ENCODE data around the gene CD27. TPM values are rescaled to one million over a fixed set of nuclear protein-coding genes. Genes with fewer than 3 reads are reported as not detected.

CD27 gene
- under 0.01 and 0.32 TPM in 2 replicates for total RNA-seq

DNA sequence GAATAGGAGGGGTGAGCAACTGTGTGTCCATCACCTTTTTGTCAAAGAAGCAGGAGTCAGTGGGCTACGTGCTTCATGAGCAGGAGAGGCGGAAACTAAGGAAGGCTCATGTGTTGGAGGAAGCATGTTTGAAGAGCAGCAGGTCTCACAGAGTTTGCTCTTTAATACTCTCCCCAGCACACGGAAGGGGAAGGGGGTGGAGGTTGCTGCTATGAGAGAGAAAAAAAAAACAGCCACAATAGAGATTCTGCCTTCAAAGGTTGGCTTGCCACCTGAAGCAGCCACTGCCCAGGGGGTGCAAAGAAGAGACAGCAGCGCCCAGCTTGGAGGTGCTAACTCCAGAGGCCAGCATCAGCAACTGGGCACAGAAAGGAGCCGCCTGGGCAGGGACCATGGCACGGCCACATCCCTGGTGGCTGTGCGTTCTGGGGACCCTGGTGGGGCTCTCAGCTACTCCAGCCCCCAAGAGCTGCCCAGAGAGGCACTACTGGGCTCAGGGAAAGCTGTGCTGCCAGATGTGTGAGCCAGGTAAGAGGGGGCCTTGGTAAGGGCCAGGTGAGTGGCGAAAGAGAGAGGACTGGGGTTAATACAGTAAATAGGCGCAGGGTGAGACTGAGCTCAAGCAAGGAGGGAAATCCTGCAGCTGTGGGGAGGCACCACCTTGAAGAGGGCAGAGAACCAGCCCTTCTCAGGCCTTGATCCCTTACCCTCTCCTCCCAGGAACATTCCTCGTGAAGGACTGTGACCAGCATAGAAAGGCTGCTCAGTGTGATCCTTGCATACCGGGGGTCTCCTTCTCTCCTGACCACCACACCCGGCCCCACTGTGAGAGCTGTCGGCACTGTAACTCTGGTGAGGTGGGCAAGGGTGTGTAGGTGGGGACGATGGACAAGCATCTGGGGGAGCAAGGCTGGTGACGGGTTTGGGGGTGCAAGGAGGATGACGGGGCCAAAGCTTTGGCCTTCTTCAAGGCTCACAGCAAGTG is at the start of gene CD27:
Gene CD27 (plus strand): TSS at position 252 of the 985 bp plus-strand sequence. CDS start 141 bp downstream, at position 393.
- no peak for DNase-seq (ENCODE audit: low read depth)
- TF ChIP-seq, protein P1, sequence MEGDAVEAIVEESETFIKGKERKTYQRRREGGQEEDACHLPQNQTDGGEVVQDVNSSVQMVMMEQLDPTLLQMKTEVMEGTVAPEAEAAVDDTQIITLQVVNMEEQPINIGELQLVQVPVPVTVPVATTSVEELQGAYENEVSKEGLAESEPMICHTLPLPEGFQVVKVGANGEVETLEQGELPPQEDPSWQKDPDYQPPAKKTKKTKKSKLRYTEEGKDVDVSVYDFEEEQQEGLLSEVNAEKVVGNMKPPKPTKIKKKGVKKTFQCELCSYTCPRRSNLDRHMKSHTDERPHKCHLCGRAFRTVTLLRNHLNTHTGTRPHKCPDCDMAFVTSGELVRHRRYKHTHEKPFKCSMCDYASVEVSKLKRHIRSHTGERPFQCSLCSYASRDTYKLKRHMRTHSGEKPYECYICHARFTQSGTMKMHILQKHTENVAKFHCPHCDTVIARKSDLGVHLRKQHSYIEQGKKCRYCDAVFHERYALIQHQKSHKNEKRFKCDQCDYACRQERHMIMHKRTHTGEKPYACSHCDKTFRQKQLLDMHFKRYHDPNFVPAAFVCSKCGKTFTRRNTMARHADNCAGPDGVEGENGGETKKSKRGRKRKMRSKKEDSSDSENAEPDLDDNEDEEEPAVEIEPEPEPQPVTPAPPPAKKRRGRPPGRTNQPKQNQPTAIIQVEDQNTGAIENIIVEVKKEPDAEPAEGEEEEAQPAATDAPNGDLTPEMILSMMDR (IDR thresholded peaks at IDR 0.05; ENCODE audit: insufficient read depth, low read depth, low read length): no peak
- H3K4me3 ChIP-seq (ENCODE audit: low read depth, low read length): no peak within 1 kb of the TSS

DNA sequence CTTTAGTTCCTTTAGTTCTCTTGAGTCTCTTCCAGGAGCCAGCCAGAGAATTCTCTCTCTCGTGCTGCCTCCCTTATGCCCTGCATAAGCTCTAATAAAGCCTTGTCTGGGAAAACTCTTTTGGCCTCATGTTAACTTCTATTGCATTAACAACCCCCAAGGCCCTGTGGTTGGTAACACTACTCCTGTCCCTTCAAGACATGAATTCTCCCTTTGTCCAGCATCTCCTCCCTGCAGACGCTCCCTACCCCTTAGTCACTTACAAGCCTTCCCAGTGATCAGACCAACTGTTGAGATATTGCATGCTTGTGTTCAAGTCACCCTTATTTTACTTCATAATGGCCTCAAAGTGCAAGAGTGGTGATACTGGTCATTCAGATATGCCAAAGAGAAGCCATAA is 48.7 kb upstream of the CD27 start:
- TF ChIP-seq, protein P1 (IDR thresholded peaks at IDR 0.05; ENCODE audit: insufficient read depth, low read depth, low read length): no peak
- no peak for DNase-seq (ENCODE audit: low read depth)
- H3K4me3 ChIP-seq (ENCODE audit: low read depth, low read length): no peak overlapping the region

DNA sequence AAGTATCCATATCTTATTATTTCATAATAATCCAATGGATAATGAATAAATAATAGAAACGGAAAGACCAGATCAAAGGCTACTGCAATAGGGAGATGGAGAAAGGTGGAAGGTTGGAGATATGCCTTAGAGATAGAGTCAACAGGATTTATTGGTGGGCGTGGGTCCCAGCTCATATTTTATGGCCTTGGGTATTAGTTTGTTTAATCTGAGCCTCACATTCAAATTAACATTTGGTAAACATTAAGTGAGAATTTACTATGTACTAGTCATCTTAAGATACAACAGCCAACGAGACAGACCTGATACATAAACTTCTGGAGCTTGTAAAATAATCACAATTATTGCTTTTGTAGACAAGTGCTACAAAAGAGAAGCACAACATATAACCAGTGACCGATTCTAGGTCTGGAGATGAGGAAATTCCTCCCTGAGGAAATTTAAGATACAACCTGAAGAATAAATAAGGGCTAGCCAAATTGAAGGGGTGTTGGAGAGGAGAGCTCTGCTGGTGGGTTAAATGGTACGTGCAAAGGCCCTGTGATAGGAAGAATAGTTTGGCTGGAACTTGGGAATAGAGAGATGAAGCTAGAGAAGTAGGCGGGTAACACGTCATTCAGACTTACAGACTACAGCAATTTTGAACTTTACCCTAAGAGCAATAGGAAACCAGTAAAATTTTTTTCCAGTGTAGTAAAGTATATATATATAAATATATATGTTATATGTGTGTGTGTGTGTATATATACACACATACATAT is 44.7 kb upstream of the CD27 start:
- TF ChIP-seq, protein P1 (IDR thresholded peaks at IDR 0.05; ENCODE audit: insufficient read depth, low read depth, low read length): no peak
- no peak for DNase-seq (ENCODE audit: low read depth)
- H3K4me3 ChIP-seq (ENCODE audit: low read depth, low read length): no peak overlapping the region

DNA sequence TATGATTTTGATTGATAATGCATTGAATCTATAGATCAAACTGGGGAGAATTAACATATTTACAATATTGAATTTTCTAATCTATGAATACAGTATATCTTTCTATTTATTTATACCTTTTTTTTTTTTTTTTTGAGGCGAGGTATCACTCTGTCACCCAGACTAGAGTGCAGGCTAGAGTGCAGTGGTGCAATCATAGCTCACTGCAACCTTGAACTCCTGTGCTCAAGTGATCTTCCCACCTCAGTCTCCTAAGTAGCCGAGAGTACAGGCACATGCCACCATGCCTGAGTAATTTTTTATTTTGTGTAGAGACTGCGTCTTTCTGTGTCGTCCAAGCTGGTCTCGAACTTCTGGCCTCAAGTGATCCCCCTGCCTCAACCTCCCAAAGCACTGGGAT is 40.4 kb upstream of the CD27 start:
- TF ChIP-seq, protein P1 (IDR thresholded peaks at IDR 0.05; ENCODE audit: insufficient read depth, low read depth, low read length): no peak
- no peak overlapping the region for H3K4me3 ChIP-seq (ENCODE audit: low read depth, low read length)
- no peak for DNase-seq (ENCODE audit: low read depth)

DNA sequence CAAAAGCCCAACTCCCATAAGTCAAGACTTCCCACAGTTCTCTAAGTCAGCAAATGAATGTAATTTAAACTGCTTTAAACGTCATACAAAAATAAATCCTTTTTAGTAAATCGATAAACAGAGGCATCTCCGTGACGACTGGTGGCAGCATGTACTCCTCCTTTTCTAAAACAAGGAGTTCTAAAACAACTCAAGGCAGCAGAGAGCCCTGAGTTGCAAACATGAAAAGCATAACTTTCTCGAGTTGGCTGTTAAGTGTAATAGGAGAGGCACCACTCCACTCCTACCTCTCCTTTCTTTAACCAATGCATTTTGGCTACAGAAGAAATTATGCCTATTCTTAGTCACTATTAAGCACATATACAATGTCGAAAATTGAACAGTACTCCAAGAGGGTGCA is 38.8 kb upstream of the CD27 start:
- TF ChIP-seq, protein P1 (IDR thresholded peaks at IDR 0.05; ENCODE audit: insufficient read depth, low read depth, low read length): no peak
- DNase-seq (ENCODE audit: low read depth): no peak
- no peak overlapping the region for H3K4me3 ChIP-seq (ENCODE audit: low read depth, low read length)

DNA sequence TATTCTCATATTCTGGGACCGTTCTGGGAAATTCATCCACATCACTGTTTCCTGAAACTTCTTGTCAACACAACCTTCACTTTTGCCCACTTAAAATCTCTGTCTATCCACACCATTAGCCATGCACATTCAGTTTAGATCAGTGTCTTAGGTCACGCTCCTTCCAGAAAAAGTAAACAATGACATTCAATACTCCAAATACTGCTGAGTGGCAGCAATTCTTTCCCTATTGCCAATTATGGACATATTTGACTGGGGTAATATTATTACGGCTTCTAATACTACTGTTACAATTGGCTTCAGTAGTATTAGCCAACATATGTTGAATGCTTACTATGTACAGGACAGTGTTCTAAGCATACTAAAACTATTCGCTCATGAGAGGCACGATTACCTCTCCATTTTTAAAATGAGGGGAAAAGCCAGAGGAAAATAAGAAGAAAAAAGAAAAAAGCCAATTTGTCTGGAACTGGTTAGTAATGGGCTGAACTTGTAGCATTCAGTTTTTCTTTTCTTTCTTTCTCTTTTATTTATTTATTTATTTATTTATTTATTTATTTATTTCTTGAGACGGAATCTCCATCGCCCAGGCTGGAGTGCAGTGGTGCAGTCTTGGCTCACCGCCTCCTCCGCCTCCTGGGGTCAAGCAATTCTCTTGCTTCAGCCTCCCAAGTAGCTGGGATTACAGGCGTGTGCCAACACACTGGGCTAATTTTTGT is 37.4 kb upstream of the CD27 start:
- TF ChIP-seq, protein P1 (IDR thresholded peaks at IDR 0.05; ENCODE audit: insufficient read depth, low read depth, low read length): no peak
- no peak for DNase-seq (ENCODE audit: low read depth)
- H3K4me3 ChIP-seq (ENCODE audit: low read depth, low read length): no peak overlapping the region

All from fibroblast of villous mesenchyme (primary cell).